ENCODE data around the gene CCL23.

CCL23 gene, protein sequence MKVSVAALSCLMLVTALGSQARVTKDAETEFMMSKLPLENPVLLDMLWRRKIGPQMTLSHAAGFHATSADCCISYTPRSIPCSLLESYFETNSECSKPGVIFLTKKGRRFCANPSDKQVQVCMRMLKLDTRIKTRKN

DNA sequence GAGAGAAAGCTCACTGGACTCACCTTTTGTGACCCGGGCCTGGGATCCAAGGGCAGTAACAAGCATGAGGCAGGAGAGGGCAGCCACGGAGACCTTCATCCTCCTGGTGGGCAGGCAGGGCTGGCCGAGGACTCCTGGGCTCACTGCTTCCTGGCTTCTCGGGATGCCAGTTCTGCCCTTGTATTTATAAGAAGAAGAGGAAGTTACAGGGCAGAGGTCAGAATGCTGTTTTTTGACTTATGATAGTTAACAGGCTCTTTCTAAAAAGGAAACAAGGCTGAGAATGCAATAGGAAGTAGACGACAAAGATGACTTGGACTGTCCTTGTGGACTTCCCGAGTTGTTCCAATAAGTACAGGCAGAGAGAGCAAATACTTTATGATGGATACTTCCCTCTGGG is at the start of gene CCL23:
Gene CCL23 (minus strand): TSS at position 174 of the 400 bp plus-strand sequence. CDS start 75 bp downstream, at position 99.
- H3K9me3 Mint-ChIP-seq, result peaks cover 2% of the 10 kb centered on the region
- H3K27ac Mint-ChIP-seq, result no peak within 1 kb of the TSS
- no peaks in the 10 kb centered on the region for H3K4me1 Mint-ChIP-seq
- H3K36me3 Mint-ChIP-seq (ENCODE audit: low read depth), result no peaks in the 10 kb centered on the region
- H3K4me3 Mint-ChIP-seq, result no peak within 1 kb of the TSS
- no peak for DNase-seq
- TF ChIP-seq, protein P1, sequence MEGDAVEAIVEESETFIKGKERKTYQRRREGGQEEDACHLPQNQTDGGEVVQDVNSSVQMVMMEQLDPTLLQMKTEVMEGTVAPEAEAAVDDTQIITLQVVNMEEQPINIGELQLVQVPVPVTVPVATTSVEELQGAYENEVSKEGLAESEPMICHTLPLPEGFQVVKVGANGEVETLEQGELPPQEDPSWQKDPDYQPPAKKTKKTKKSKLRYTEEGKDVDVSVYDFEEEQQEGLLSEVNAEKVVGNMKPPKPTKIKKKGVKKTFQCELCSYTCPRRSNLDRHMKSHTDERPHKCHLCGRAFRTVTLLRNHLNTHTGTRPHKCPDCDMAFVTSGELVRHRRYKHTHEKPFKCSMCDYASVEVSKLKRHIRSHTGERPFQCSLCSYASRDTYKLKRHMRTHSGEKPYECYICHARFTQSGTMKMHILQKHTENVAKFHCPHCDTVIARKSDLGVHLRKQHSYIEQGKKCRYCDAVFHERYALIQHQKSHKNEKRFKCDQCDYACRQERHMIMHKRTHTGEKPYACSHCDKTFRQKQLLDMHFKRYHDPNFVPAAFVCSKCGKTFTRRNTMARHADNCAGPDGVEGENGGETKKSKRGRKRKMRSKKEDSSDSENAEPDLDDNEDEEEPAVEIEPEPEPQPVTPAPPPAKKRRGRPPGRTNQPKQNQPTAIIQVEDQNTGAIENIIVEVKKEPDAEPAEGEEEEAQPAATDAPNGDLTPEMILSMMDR (IDR thresholded peaks at IDR 0.05), result no peak
- H3K27me3 Mint-ChIP-seq (ENCODE audit: low read depth, poor library complexity), result peaks cover 48% of the 10 kb centered on the region

DNA sequence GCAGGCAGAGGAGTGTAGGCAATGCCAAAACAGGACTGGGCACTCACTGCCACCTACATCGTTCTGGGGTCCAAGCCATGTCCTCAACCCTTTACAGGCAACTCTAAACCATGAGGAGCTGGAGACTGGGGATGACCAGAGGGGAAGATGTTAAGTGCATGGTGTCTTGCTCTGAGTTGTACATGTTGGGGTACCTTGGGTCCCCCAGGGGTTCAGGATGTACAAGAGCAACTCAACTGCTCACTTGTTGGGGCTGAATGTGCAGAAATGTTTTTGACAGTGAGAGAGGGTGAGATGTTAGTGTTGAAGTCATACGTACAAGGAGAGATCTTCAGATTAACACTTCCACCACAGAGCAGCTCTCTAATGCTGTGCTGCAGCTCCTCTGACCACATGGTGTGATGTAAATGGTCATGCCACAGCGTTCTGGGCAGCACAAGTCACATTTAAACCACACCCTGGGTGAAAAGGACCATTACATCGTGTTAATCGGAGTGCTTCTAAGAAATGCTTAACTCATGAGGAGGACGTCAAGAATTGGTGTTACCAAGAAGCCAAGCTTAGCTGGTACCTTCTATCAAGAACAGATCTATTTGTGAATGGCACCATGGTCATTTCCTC is 48.7 kb upstream of the CCL23 start:
- Mint-ChIP-seq H3K4me1 (no peaks in the 10 kb centered on the region), H3K36me3 (ENCODE audit: low read depth) (no peaks in the 10 kb centered on the region), H3K27me3 (ENCODE audit: low read depth, poor library complexity) (peaks cover 9% of the 10 kb centered on the region), H3K9me3 (no peaks in the 10 kb centered on the region), H3K27ac (no peak overlapping the region), H3K4me3 (no peak overlapping the region)
- no peak for DNase-seq
- TF ChIP-seq, protein P1 (IDR thresholded peaks at IDR 0.05), result no peak

DNA sequence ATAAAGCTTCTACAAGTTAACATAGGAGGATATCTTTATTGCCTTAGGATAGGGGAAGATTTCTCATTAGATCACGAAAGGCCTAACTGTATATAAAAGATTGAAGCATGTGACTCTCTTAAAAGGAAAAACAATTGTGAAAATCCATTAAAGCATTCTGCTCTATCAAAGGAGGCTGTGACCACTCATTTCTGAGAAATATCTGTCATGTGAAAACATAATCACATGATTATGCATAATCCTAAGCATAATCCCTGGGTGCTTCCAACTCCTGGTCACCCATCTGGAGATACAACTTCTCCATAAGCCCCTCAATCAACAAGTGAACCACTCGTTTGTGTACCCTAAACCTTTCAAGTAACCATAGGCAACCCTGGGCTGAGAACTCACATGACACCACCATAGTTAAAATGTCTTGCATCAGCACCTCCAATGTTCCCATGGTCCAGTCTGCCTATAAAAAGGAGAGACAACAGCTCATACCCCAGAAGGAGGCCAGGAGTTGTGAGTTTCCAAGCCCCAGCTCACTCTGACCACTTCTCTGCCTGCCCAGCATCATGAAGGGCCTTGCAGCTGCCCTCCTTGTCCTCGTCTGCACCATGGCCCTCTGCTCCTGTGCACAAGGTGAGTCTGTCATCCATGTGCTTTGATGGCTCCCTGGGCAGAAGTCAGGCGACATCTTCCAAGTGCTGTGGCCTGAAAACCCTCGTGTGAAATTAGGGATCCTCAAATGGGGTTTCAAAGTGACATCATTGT is 46.2 kb upstream of the CCL23 start, which contains the start of gene CCL18:
Gene CCL18 (plus strand): TSS at position 487 of the 756 bp plus-strand sequence. CDS start 71 bp downstream, at position 558.
- Mint-ChIP-seq H3K27me3 (ENCODE audit: low read depth, poor library complexity) (peaks cover 6% of the 10 kb centered on the region), H3K27ac (no peak within 1 kb of the TSS), H3K4me3 (no peak within 1 kb of the TSS), H3K4me1 (no peaks in the 10 kb centered on the region), H3K9me3 (no peaks in the 10 kb centered on the region), H3K36me3 (ENCODE audit: low read depth) (no peaks in the 10 kb centered on the region)
- TF ChIP-seq, protein P1 (IDR thresholded peaks at IDR 0.05), result no peak
- DNase-seq, result no peak

DNA sequence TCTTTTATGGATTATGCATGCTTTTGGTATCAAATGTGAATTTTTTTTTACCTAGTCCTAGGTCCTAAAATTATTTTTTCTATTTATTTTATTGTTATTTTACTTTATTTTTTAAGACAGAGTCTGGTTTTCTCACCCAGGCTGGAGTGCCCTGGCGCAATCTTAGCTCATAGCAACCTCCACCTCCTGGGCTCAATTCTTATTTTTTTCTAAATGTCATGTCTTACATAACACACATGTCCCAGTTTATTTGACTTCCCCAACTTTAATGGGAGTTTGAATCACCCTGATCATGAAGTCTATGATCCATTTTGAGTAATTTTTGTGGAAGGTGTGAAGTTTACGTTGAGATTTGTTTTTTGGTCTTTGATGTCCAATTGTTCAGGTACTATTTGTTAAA is 43.0 kb upstream of the CCL23 start:
- Mint-ChIP-seq H3K27ac (no peak overlapping the region), H3K9me3 (peaks cover 3% of the 10 kb centered on the region), H3K4me3 (no peak overlapping the region), H3K27me3 (ENCODE audit: low read depth, poor library complexity) (peaks cover 3% of the 10 kb centered on the region), H3K36me3 (ENCODE audit: low read depth) (no peaks in the 10 kb centered on the region), H3K4me1 (no peaks in the 10 kb centered on the region)
- TF ChIP-seq, protein P1 (IDR thresholded peaks at IDR 0.05), result no peak
- no peak for DNase-seq

DNA sequence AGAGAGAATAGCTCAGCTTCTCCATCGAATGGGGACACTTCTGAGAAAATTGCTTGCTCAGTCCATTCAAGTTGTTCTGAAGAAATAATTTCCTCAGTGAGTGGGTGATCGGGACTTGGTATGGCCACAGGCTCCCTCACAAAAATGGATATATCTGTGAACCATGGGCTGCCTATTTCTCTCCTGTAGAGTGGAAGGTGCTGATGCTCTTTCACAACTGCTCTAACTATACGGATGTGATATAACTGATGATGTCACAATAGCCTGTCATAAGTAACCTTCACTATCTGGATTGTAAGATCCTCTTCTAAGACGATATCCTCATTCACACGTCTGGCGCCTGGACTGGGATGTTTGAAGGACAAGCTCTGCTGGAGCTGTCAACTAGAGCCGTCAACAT is 41.6 kb upstream of the CCL23 start:
- H3K4me1 Mint-ChIP-seq, result no peaks in the 10 kb centered on the region

More for the DNA sequence above, 41.6 kb upstream of the CCL23 start:
- H3K36me3 Mint-ChIP-seq (ENCODE audit: low read depth), result no peaks in the 10 kb centered on the region
- TF ChIP-seq, protein P1 (IDR thresholded peaks at IDR 0.05), result no peak
- H3K4me3 Mint-ChIP-seq, result no peak overlapping the region
- DNase-seq, result no peak
- peaks cover 3% of the 10 kb centered on the region for H3K9me3 Mint-ChIP-seq
- no peak overlapping the region for H3K27ac Mint-ChIP-seq
- no peaks in the 10 kb centered on the region for H3K27me3 Mint-ChIP-seq (ENCODE audit: low read depth, poor library complexity)

All from nephron progenitor cell (in vitro differentiated cells).